GM12878 (cell line): Measurements from ENCODE around the gene PIK3R5. TPM values are rescaled to one million over a fixed set of nuclear protein-coding genes. Genes with fewer than 3 reads are reported as not detected.

Experiments
- ATAC-seq: fragments of 200-7000 bp; cut with Tn5 transposase; 3 replicates; pipeline ENCODE4 v1.9.1; 2020; ENCODE audit warnings: mild to moderate bottlenecking, moderate library complexity
- BruUV-seq: library from RNA; stranded (reverse); fragments of 400-500 nt; replicated peaks from 2 replicates; lab custom pipeline; 2021; lab: Mats Ljungman, UMichigan
- CTCF ChIA-PET: fragments of 300-600 bp; sonication (Branson Sonifier 250); formaldehyde crosslinking; extraction: SDS; loops from one replicate; lab custom pipeline; 2021; ENCODE audit warnings: inconsistent platforms; lab: Yijun Ruan, JAX
- POLR2A ChIA-PET: fragments of 350-600 bp; formaldehyde crosslinking; extraction: SDS; loops from one replicate; lab custom pipeline; 2021; ENCODE audit warnings: inconsistent platforms; lab: Charles Lee
- RAD21 ChIA-PET: fragments of 300-600 bp; sonication (Branson Sonifier 250); formaldehyde crosslinking; loops from one replicate; lab custom pipeline; 2023; ENCODE audit warnings: antibody characterized with exemption; ENCODE audit not compliant: unreplicated experiment; lab: Charles Lee
- SMC1A ChIA-PET: fragments of 300-600 bp; sonication (Branson Sonifier 250); formaldehyde crosslinking; loops from one replicate; lab custom pipeline; 2023; ENCODE audit not compliant: unreplicated experiment, uncharacterized antibody; lab: Charles Lee
- DNase-seq: peaks from one replicate; pipeline ENCODE4 v3.0.0-alpha.2; 2011; ENCODE audit warnings: low read depth, low spot score
- FAIRE-seq: peaks from 3 replicates; lab custom pipeline; 2011; peaks lifted over from hg19 to GRCh38; lab: Jason Lieb, UNC
- H2AFZ ChIP-seq: 2 replicates; pipeline ENCODE4 v1.6.0; 2011; ENCODE audit warnings: low read depth, low read length, control low read depth; ENCODE audit not compliant: control insufficient read depth
- H3K27ac ChIP-seq: 2 replicates; pipeline ENCODE4 v1.5.1; 2011; ENCODE audit warnings: control low read depth; ENCODE audit not compliant: control insufficient read depth, insufficient read depth
- H3K27me3 ChIP-seq, 2 experiments: replicated peaks in 1 of 2; 2 replicates each; pipeline versions ENCODE4 v1.6.0 to v1.6.1; 2011; ENCODE audit warnings: low read length in 1 of 2; ENCODE audit not compliant: control insufficient read depth in 2 of 2, insufficient read depth in 2 of 2
- H3K36me3 ChIP-seq, 2 experiments: 2 replicates each; pipeline ENCODE4 v1.5.1; 2011; ENCODE audit warnings: low read length in 1 of 2; ENCODE audit not compliant: control insufficient read depth in 2 of 2, insufficient read depth in 2 of 2
- H3K4me1 ChIP-seq: 2 replicates; pipeline ENCODE4 v1.6.1; 2011; ENCODE audit warnings: mild to moderate bottlenecking, low read length, moderate library complexity, mixed read lengths; ENCODE audit not compliant: control insufficient read depth, insufficient read depth
- H3K4me2 ChIP-seq: 2 replicates; pipeline ENCODE4 v1.6.0; 2011; ENCODE audit warnings: control low read depth; ENCODE audit not compliant: control insufficient read depth, insufficient read depth
- H3K4me3 ChIP-seq: fragments of 200-600 bp; sonication (generic); 2 replicates; pipeline ENCODE4 v1.5.1; 2016
- H3K79me2 ChIP-seq: 2 replicates; pipeline ENCODE4 v1.6.0; 2011; ENCODE audit warnings: low read length; ENCODE audit not compliant: control insufficient read depth, insufficient read depth
- H3K9ac ChIP-seq: 2 replicates; pipeline ENCODE4 v1.8.0; 2011; ENCODE audit warnings: low read length, control low read depth, mixed read lengths; ENCODE audit not compliant: control insufficient read depth, insufficient read depth
- H3K9me3 ChIP-seq: replicated peaks from 3 replicates; pipeline ENCODE4 v1.5.1; 2011; ENCODE audit warnings: mild to moderate bottlenecking, low read length; ENCODE audit not compliant: control insufficient read depth, insufficient read depth
- H4K20me1 ChIP-seq: 2 replicates; pipeline ENCODE4 v1.6.0; 2011; ENCODE audit not compliant: control insufficient read depth, insufficient read depth
- CHD4 ChIP-seq: fragments of 200-600 bp; sonication (generic); IDR thresholded peaks from 2 replicates; pipeline ENCODE4 v1.6.1; 2016; ENCODE audit warnings: mild to moderate bottlenecking
- SUZ12 ChIP-seq: fragments of 200-600 bp; sonication (generic); IDR thresholded peaks from one replicate; pipeline ENCODE4 v1.6.1; 2018; ENCODE audit warnings: antibody characterized with exemption, mild to moderate bottlenecking; ENCODE audit not compliant: unreplicated experiment
- ZNF274 ChIP-seq: IDR thresholded peaks from one replicate; pipeline ENCODE4 v1.8.0; 2011; ENCODE audit not compliant: insufficient read length, insufficient read depth
- WGBS: methylation state at CpG from one replicate; pipeline ENCODE4 v1.1.6; 2016; ENCODE audit warnings: low lambda C conversion rate; ENCODE audit not compliant: insufficient replicate concordance, insufficient coverage; ENCODE audit errors: missing lambda C conversion rate; 5-methylcytosine and 5-hydroxymethylcytosine counted together
- in situ Hi-C: fragments of 300-500 bp; cut with MboI; formaldehyde crosslinking; loops from 9 replicates; pipeline ENCODE4 v1.14.3; 2018; ENCODE audit warnings: mixed read lengths
- intact Hi-C: fragments of 100-400 bp; cut with micrococcal nuclease; formaldehyde crosslinking; loops from one replicate; pipeline ENCODE4 v1.14.2; 2022; ENCODE audit not compliant: unreplicated experiment
- polyA plus RNA-seq, 11 experiments: library from polyadenylated mRNA; depleted of rRNA in 4 of 11; unstranded in 6 of 11; stranded (reverse) in 5 of 11; fragments of >200 nt; fragmentation: Nextera tagmentation in 4 of 11; fragmentation: Illumina TruSeq in 1 of 11; extraction: Ambion mirVana in 4 of 11; extraction: Trizol in 1 of 11; gene quantifications; 1 replicate in 1 of 11; 2 replicates in 10 of 11; pipeline versions ENCODE4 v1.2.1 to v1.2.3, GENCODE V29; 2011 to 2016; ENCODE audit warnings: inconsistent platforms in 2 of 11, missing spikeins in 2 of 11, low read depth in 1 of 11
- total RNA-seq, 4 experiments: library from RNA; depleted of rRNA in 3 of 4; stranded (reverse); fragments of >200 nt in 3 of 4; fragmentation: Illumina TruSeq in 1 of 4; extraction: Trizol in 1 of 4; gene quantifications; 2 replicates each; pipeline versions ENCODE4 v1.2.1 to v1.2.3, GENCODE V29; 2013 to 2021
- TF ChIP-seq, protein P1 (sequence below): IDR thresholded peaks from 2 replicates; pipeline ENCODE4 v1.6.1; 2012; ENCODE audit warnings: mild to moderate bottlenecking, low read depth, low read length

Gene PIK3R5
- total and polyA plus RNA-seq, 10 of the 15 experiments (the other 5 are each of a cell fraction or from before 2014, with no cell fraction given) = 9.5 to 50.8 (median 35.5) TPM

DNA sequence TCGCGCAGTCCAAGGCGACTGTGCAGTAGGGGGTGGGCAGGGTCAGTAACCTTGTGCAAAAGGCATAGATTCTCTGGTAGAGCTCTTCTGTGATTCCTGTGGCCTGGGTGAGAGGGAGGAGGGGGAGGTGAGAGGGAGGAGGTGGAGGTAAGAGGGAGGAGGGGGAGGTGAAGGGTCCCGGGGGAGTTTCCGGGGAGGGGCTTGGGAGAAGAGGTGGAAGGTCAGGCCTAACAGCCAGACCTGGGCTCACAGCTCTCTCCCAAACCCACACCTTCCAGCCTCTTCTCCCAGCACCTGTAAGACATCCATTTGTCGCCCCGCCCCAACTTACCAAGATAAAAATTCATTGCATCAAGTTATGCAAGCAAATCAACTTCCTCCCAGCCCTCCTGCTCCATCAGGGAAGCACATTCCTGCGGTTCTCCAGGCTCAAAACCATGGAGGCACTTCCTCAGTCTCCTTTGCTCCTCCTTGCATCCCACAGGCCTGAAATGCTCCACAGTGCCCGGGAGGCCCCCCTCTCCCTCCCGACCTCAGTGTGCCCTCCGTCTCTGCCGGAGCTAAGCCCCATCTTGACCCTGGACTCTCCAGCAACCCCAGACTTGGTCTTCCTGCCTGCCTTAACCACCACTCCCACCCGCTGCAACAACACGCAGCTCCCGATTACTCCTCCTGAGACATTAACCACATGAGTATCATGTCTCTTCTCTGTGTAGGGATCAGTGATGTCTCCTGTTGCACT is 128.5 kb downstream of the PIK3R5 start:
- no peak overlapping the region for H3K4me2 ChIP-seq
- no peaks in the 10 kb centered on the region for H3K27me3 ChIP-seq
- no peak overlapping the region for H2AFZ ChIP-seq
- POLR2A ChIA-PET = interaction anchor here (0.6 kb wide), 1 partner anchor 27 kb away, joined by 8 read pairs; no protein-coding TSS in a partner anchor
- no TSS peak for BruUV-seq
- no peaks in the 10 kb centered on the region; the same call in 1 of the 2 replicates for H3K79me2 ChIP-seq
- 99% methylated on average over 13 of the region's 15 CpGs for WGBS
- SMC1A ChIA-PET = no interaction called here
- H3K36me3 ChIP-seq = peaks cover 51 to 69% of the 10 kb centered on the region in 2 experiments
- ATAC-seq (no peak), FAIRE-seq (no peak), DNase-seq (no peak)
- H3K27ac ChIP-seq = no peak overlapping the region
- no peaks in the 10 kb centered on the region for H3K4me1 ChIP-seq
- no peaks in the 10 kb centered on the region for H3K9me3 ChIP-seq
- no peaks in the 10 kb centered on the region; the same call in 1 of the 2 replicates for H4K20me1 ChIP-seq
- no peak overlapping the region for H3K9ac ChIP-seq
- in situ Hi-C loops (no loop called here), intact Hi-C loops (no loop called here)
- no peak overlapping the region for H3K4me3 ChIP-seq
- TF ChIP-seq, protein P1, sequence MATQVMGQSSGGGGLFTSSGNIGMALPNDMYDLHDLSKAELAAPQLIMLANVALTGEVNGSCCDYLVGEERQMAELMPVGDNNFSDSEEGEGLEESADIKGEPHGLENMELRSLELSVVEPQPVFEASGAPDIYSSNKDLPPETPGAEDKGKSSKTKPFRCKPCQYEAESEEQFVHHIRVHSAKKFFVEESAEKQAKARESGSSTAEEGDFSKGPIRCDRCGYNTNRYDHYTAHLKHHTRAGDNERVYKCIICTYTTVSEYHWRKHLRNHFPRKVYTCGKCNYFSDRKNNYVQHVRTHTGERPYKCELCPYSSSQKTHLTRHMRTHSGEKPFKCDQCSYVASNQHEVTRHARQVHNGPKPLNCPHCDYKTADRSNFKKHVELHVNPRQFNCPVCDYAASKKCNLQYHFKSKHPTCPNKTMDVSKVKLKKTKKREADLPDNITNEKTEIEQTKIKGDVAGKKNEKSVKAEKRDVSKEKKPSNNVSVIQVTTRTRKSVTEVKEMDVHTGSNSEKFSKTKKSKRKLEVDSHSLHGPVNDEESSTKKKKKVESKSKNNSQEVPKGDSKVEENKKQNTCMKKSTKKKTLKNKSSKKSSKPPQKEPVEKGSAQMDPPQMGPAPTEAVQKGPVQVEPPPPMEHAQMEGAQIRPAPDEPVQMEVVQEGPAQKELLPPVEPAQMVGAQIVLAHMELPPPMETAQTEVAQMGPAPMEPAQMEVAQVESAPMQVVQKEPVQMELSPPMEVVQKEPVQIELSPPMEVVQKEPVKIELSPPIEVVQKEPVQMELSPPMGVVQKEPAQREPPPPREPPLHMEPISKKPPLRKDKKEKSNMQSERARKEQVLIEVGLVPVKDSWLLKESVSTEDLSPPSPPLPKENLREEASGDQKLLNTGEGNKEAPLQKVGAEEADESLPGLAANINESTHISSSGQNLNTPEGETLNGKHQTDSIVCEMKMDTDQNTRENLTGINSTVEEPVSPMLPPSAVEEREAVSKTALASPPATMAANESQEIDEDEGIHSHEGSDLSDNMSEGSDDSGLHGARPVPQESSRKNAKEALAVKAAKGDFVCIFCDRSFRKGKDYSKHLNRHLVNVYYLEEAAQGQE = no peak
- TF ChIP-seq SUZ12 = no peak
- TF ChIP-seq ZNF274 = no peak
- no peak for TF ChIP-seq CHD4
- CTCF ChIA-PET = interaction anchor here (1.3 kb wide), 1 partner anchor 12 kb away, joined by 5 read pairs; no protein-coding TSS in a partner anchor
- RAD21 ChIA-PET = interaction anchor here (0.6 kb wide), 1 partner anchor 127 kb away, joined by 3 read pairs; no protein-coding TSS in a partner anchor
